ENCODE data around the gene CAMSAP3.
"Not testable (repeated sequence)": the region's sequence is repeated elsewhere in the genome, so short reads cannot be mapped to it uniquely, and the experiment has no call there.

The CAMSAP3 gene

GRCh38 chr19:7643031-7643415 is 47.4 kb downstream of the CAMSAP3 start:
- H3K4me3 ChIP-seq (ENCODE audit: low read depth, low read length) = no peak overlapping the region
- in situ Hi-C loops (cut with HindIII; ENCODE audit: low sequenced_read_pairs) = no loop called here
- DNase-seq (ENCODE audit: low read depth) = no peak
- TF ChIP-seq, protein P1, sequence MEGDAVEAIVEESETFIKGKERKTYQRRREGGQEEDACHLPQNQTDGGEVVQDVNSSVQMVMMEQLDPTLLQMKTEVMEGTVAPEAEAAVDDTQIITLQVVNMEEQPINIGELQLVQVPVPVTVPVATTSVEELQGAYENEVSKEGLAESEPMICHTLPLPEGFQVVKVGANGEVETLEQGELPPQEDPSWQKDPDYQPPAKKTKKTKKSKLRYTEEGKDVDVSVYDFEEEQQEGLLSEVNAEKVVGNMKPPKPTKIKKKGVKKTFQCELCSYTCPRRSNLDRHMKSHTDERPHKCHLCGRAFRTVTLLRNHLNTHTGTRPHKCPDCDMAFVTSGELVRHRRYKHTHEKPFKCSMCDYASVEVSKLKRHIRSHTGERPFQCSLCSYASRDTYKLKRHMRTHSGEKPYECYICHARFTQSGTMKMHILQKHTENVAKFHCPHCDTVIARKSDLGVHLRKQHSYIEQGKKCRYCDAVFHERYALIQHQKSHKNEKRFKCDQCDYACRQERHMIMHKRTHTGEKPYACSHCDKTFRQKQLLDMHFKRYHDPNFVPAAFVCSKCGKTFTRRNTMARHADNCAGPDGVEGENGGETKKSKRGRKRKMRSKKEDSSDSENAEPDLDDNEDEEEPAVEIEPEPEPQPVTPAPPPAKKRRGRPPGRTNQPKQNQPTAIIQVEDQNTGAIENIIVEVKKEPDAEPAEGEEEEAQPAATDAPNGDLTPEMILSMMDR (IDR thresholded peaks at IDR 0.05; ENCODE audit: low read depth, low read length, missing control alignments) = no peak

DNA sequence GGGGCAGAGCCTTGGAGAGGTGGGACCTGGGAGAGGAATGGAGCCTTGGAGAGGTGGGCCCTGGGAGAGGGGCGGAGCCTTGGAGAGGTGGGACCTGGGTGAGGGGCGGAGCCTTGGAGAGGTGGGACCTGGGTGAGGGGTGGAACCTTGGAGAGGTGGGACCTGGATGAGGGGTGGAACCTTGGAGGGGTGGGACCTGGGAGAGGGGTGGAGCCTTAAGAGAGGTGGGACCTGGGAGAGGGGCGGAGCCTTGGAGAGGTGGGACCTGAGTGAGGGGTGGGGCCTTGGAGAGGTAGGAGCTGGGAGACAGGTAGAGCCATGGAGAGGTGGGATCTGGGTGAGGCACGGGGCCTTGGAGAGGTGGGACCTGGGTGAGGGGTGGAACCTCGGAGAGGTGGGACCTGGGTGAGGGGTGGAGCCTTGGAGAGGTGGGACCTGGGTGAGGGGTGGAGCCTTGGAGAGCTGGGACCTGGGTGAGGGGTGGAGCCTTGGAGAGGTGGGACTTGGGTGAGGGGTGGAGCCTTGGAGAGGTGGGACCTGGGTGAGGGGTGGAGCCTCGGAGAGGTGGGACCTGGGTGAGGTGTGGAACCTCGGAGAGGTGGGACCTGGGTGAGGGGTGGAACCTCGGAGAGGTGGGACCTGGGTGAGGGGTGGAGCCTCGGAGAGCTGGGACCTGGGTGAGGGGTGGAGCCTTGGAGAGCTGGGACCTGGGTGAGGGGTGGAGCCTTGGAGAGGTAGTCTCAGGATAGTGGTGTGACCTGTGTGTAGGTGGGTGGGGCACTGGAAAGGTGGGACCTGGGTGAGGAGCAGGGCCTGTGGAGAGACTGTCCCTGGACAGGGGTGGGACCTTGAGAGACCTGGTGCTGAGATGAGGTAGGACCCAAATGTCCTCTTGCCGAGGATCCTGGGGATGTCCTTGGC is 48.2 kb downstream of the CAMSAP3 start:
- DNase-seq (ENCODE audit: low read depth); in situ Hi-C loops (cut with HindIII; ENCODE audit: low sequenced_read_pairs); H3K4me3 ChIP-seq (ENCODE audit: low read depth, low read length): not testable (repeated sequence)

DNA sequence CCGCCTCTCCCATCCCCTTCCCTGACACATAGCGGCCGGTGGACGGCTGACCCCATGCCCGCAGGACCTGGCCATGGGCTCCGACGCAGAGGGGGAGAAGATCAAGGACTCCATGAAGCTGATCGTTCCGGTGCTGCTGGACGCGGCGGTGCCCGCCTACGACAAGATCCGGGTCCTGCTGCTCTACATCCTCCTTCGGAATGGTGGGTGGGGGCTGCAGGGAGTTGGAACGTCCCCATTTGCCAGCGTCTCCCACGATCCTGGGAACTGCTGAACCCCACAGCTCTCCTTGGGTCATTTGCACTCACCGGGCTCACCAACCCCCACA is 48.9 kb downstream of the CAMSAP3 start:
- DNase-seq (ENCODE audit: low read depth) = no peak
- in situ Hi-C loops (cut with HindIII; ENCODE audit: low sequenced_read_pairs) = no loop called here
- TF ChIP-seq, protein P1 (IDR thresholded peaks at IDR 0.05; ENCODE audit: low read depth, low read length, missing control alignments) = no peak
- no peak overlapping the region for H3K4me3 ChIP-seq (ENCODE audit: low read depth, low read length)

DNA sequence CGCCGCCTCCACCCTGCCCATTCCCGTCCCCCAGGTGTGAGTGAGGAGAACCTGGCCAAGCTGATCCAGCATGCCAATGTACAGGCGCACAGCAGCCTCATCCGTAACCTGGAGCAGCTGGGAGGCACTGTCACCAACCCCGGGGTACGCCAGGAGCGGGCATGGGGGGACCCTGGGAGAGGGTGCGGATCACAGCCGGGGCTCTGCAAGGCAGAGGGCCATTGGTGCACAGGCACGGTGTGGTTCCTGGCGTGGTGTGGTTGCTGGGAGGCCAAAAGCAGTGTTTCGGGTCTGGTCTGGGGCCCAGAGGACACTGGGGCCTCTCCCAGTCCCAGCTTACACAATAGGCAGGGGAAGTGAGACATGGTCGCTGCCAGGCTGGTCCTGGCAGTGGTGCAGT is 49.5 kb downstream of the CAMSAP3 start:
- in situ Hi-C loops (cut with HindIII; ENCODE audit: low sequenced_read_pairs) = no loop called here
- DNase-seq (ENCODE audit: low read depth) = no peak
- TF ChIP-seq, protein P1 (IDR thresholded peaks at IDR 0.05; ENCODE audit: low read depth, low read length, missing control alignments) = no peak
- no peak overlapping the region for H3K4me3 ChIP-seq (ENCODE audit: low read depth, low read length)

DNA sequence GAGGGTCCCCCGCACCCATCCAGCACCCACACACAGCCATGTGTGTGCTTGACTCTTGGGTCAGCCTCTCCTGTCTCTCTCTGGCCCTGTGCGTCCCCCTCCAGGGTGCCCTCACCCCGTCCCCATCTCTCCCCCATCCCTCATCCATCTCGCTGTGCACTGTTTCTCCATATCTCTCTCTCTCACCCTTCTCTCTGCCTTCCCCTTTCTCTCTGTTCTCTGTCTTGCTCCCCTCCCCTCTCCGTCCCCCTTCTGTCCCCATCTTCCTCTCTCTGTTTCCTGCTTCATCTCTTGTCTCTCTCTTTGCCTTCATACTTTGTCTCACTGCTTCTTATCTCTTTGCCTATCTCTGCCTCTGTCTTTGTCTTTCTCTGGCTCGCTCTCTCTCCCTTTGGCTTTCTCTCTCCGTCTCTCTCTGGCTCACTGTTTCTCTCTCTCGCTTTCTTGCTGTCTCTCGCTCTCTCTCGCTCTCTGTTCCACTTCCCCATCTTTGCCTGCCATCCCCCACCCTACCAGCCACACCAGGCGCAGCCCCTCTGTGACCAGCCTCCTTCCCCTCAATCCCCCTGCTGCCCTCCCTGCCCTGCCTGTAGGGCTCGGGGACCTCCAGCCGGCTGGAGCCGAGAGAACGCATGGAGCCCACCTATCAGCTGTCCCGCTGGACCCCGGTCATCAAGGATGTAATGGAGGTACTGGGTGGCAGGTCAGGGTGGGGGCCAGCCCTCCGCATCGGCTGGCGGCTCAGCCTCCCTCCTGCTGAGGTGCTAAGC is 50.2 kb downstream of the CAMSAP3 start:
- in situ Hi-C loops (cut with HindIII; ENCODE audit: low sequenced_read_pairs) = no loop called here
- TF ChIP-seq, protein P1 (IDR thresholded peaks at IDR 0.05; ENCODE audit: low read depth, low read length, missing control alignments) = no peak

DNA sequence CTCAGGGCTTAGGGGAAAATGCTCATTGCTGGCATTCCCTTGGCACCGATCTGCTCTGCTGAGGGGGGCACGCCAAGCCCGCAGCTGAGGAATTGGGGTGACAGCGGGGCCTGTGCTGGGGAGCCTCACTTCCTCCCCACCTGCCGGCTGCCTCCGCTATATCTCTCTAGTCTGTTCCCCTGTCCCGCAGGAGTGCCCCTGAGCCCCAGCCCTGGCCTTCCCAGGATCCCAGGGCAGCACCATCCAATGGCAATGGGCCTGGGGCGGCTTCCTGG is 50.7 kb downstream of the CAMSAP3 start:
- in situ Hi-C loops (cut with HindIII; ENCODE audit: low sequenced_read_pairs) = no loop called here
- TF ChIP-seq, protein P1 (IDR thresholded peaks at IDR 0.05; ENCODE audit: low read depth, low read length, missing control alignments) = no peak
- H3K4me3 ChIP-seq (ENCODE audit: low read depth, low read length) = no peak overlapping the region
- no peak for DNase-seq (ENCODE audit: low read depth)

More for the DNA sequence above, 50.2 kb downstream of the CAMSAP3 start:
- DNase-seq (ENCODE audit: low read depth) = no peak
- H3K4me3 ChIP-seq (ENCODE audit: low read depth, low read length) = no peak overlapping the region

GRCh38 chr19:7647156-7647555 is 51.5 kb downstream of the CAMSAP3 start:
- TF ChIP-seq, protein P1 (IDR thresholded peaks at IDR 0.05; ENCODE audit: low read depth, low read length, missing control alignments) = no peak
- no peak for DNase-seq (ENCODE audit: low read depth)
- H3K4me3 ChIP-seq (ENCODE audit: low read depth, low read length) = no peak overlapping the region
- in situ Hi-C loops (cut with HindIII; ENCODE audit: low sequenced_read_pairs) = no loop called here
